ENCODE measurements around the gene FOLR1.

DNA sequence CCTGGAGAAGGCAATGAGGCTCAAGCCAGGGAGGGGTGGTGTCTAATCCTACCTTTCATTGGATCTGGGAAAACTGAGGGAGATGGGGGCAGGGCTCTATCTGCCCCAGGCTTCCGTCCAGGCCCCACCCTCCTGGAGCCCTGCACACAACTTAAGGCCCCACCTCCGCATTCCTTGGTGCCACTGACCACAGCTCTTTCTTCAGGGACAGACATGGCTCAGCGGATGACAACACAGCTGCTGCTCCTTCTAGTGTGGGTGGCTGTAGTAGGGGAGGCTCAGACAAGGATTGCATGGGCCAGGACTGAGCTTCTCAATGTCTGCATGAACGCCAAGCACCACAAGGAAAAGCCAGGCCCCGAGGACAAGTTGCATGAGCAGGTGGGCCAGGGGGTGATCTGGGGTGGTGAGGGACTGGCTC is at the start of gene FOLR1:
- TF ChIP-seq, protein P1, sequence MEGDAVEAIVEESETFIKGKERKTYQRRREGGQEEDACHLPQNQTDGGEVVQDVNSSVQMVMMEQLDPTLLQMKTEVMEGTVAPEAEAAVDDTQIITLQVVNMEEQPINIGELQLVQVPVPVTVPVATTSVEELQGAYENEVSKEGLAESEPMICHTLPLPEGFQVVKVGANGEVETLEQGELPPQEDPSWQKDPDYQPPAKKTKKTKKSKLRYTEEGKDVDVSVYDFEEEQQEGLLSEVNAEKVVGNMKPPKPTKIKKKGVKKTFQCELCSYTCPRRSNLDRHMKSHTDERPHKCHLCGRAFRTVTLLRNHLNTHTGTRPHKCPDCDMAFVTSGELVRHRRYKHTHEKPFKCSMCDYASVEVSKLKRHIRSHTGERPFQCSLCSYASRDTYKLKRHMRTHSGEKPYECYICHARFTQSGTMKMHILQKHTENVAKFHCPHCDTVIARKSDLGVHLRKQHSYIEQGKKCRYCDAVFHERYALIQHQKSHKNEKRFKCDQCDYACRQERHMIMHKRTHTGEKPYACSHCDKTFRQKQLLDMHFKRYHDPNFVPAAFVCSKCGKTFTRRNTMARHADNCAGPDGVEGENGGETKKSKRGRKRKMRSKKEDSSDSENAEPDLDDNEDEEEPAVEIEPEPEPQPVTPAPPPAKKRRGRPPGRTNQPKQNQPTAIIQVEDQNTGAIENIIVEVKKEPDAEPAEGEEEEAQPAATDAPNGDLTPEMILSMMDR (IDR thresholded peaks at IDR 0.05) = no peak
- no peak for TF ChIP-seq SIN3A (IDR thresholded peaks at IDR 0.05; ENCODE audit: borderline replicate concordance, insufficient read depth, low read depth, low read length)
- TF ChIP-seq POLR2AphosphoS5 (IDR thresholded peaks at IDR 0.05; ENCODE audit: low read depth, low read length) = no peak
- TF ChIP-seq, protein P2, sequence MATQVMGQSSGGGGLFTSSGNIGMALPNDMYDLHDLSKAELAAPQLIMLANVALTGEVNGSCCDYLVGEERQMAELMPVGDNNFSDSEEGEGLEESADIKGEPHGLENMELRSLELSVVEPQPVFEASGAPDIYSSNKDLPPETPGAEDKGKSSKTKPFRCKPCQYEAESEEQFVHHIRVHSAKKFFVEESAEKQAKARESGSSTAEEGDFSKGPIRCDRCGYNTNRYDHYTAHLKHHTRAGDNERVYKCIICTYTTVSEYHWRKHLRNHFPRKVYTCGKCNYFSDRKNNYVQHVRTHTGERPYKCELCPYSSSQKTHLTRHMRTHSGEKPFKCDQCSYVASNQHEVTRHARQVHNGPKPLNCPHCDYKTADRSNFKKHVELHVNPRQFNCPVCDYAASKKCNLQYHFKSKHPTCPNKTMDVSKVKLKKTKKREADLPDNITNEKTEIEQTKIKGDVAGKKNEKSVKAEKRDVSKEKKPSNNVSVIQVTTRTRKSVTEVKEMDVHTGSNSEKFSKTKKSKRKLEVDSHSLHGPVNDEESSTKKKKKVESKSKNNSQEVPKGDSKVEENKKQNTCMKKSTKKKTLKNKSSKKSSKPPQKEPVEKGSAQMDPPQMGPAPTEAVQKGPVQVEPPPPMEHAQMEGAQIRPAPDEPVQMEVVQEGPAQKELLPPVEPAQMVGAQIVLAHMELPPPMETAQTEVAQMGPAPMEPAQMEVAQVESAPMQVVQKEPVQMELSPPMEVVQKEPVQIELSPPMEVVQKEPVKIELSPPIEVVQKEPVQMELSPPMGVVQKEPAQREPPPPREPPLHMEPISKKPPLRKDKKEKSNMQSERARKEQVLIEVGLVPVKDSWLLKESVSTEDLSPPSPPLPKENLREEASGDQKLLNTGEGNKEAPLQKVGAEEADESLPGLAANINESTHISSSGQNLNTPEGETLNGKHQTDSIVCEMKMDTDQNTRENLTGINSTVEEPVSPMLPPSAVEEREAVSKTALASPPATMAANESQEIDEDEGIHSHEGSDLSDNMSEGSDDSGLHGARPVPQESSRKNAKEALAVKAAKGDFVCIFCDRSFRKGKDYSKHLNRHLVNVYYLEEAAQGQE (IDR thresholded peaks at IDR 0.05; ENCODE audit: insufficient read depth in 1 of 2, low read depth in 2 of 2, low read length in 1 of 2) = no peak
